Measurements from ENCODE around the gene WWOX. TPM values are rescaled to one million over a fixed set of nuclear protein-coding genes. Genes with fewer than 3 reads are reported as not detected.

The WWOX gene
- total RNA-seq, 1 experiment from 2014 or later, result 79.9 TPM

DNA sequence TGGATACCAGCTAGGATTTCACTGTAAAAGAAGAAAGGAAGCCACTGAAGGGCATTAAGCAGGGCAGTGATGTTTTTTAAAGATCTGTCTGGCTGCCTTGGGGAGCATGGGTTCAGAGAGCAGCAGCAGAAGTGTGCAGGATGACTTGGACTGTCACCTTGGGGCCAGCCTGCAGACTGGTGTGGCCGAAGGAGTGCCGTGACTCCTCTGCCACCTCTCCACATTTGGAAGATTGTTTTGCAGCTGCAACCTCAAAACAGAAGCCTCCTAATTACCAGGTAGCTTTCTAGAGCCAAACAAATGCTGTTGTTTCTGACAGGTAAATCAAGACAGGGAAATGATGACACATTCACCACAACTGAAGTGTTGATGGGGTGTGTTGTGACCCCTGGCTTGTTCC is 681.4 kb downstream of the WWOX start:
- POLR2A ChIA-PET (ENCODE audit: low non-redundant PET), result no interaction called here
- no peaks in the 10 kb centered on the region for H3K36me3 ChIP-seq (ENCODE audit: insufficient read depth, low read length, poor library complexity, severe bottlenecking)
- H3K4me3 ChIP-seq (ENCODE audit: low read depth, low read length, poor library complexity, severe bottlenecking), result no peak overlapping the region
- TF ChIP-seq, protein P1, sequence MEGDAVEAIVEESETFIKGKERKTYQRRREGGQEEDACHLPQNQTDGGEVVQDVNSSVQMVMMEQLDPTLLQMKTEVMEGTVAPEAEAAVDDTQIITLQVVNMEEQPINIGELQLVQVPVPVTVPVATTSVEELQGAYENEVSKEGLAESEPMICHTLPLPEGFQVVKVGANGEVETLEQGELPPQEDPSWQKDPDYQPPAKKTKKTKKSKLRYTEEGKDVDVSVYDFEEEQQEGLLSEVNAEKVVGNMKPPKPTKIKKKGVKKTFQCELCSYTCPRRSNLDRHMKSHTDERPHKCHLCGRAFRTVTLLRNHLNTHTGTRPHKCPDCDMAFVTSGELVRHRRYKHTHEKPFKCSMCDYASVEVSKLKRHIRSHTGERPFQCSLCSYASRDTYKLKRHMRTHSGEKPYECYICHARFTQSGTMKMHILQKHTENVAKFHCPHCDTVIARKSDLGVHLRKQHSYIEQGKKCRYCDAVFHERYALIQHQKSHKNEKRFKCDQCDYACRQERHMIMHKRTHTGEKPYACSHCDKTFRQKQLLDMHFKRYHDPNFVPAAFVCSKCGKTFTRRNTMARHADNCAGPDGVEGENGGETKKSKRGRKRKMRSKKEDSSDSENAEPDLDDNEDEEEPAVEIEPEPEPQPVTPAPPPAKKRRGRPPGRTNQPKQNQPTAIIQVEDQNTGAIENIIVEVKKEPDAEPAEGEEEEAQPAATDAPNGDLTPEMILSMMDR (conservative IDR thresholded peaks at IDR 0.05; ENCODE audit: low read depth, low read length), result no peak
- no peak for TF ChIP-seq EZH2 (IDR thresholded peaks at IDR 0.05; ENCODE audit: borderline replicate concordance, low read depth, low read length, poor library complexity, severe bottlenecking)
- H3K27ac ChIP-seq (ENCODE audit: low read depth, low read length, poor library complexity, severe bottlenecking), result no peak overlapping the region
- no peak for DNase-seq (ENCODE audit: low spot score)
- intact Hi-C loops (cut with micrococcal nuclease; ENCODE audit: unreplicated experiment), result no loop called here
- no peaks in the 10 kb centered on the region for H3K27me3 ChIP-seq (replicated peaks; ENCODE audit: insufficient read depth, low read depth, low read length, poor library complexity)
- H3K9me3 ChIP-seq (ENCODE audit: low read depth, low read length, poor library complexity, severe bottlenecking), result no peaks in the 10 kb centered on the region
- no TSS peak for BruUV-seq (replicated peaks)
- no peaks in the 10 kb centered on the region for H3K4me1 ChIP-seq (ENCODE audit: insufficient read depth, low read length, poor library complexity, severe bottlenecking)
- CTCF ChIA-PET, result no interaction called here

DNA sequence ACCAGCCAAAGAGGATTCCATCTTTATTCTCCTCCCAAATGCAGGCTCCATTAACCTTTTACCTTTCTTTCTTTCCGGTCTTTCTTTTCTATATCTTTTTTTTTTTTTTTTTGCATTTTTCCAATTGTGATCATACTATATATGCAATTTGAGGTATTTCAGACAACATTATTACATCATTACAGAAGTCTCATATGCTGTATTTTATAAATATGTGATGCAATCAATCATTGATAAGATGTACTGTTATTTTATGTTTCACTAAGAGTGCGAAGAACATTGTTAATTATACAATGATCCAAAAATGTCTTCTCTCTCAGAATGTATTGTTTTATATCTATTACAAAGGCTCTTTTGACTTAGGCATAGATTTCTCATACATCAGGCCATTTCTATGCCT is 683.1 kb downstream of the WWOX start:
- TF ChIP-seq, protein P1 (conservative IDR thresholded peaks at IDR 0.05; ENCODE audit: low read depth, low read length), result no peak
- no peak for TF ChIP-seq EZH2 (IDR thresholded peaks at IDR 0.05; ENCODE audit: borderline replicate concordance, low read depth, low read length, poor library complexity, severe bottlenecking)
- ChIA-PET CTCF (no interaction called here), POLR2A (ENCODE audit: low non-redundant PET) (no interaction called here)
- Histone ChIP-seq H3K9me3 (ENCODE audit: low read depth, low read length, poor library complexity, severe bottlenecking) (no peaks in the 10 kb centered on the region), H3K4me3 (ENCODE audit: low read depth, low read length, poor library complexity, severe bottlenecking) (no peak overlapping the region), H3K27me3 (replicated peaks; ENCODE audit: insufficient read depth, low read depth, low read length, poor library complexity) (no peaks in the 10 kb centered on the region), H3K4me1 (ENCODE audit: insufficient read depth, low read length, poor library complexity, severe bottlenecking) (no peaks in the 10 kb centered on the region), H3K27ac (ENCODE audit: low read depth, low read length, poor library complexity, severe bottlenecking) (no peak overlapping the region), H3K36me3 (ENCODE audit: insufficient read depth, low read length, poor library complexity, severe bottlenecking) (no peaks in the 10 kb centered on the region)
- DNase-seq (ENCODE audit: low spot score), result no peak
- no TSS peak for BruUV-seq (replicated peaks)
- intact Hi-C loops (cut with micrococcal nuclease; ENCODE audit: unreplicated experiment), result no loop called here

DNA sequence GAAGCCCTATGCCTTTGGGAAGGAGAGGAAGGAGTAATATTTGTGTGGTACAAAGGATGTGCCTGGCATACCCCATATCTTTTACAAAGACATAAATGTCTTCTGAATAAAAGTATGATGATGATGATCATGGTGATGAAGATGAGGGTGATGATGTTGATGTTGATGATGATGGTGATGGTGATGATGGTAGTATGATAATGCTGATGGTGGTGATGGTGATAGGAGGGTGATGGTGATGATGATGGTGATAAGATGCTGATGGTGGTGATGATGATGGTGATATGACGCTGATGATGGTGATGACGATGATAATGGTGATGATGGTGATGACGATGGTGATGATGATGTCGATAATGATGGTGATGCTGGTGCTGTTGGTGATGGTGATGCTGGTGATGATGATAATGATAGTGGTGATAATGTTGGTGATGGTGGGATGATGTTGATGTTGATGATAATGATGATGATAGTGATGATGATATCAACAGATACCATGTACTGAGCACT is 684.2 kb downstream of the WWOX start:
- TF ChIP-seq, protein P1 (conservative IDR thresholded peaks at IDR 0.05; ENCODE audit: low read depth, low read length), result no peak
- no peak for TF ChIP-seq EZH2 (IDR thresholded peaks at IDR 0.05; ENCODE audit: borderline replicate concordance, low read depth, low read length, poor library complexity, severe bottlenecking)
- no peaks in the 10 kb centered on the region for H3K36me3 ChIP-seq (ENCODE audit: insufficient read depth, low read length, poor library complexity, severe bottlenecking)
- no peaks in the 10 kb centered on the region for H3K9me3 ChIP-seq (ENCODE audit: low read depth, low read length, poor library complexity, severe bottlenecking)
- POLR2A ChIA-PET (ENCODE audit: low non-redundant PET), result no interaction called here
- no peak for DNase-seq (ENCODE audit: low spot score)
- intact Hi-C loops (cut with micrococcal nuclease; ENCODE audit: unreplicated experiment), result no loop called here
- no peak overlapping the region for H3K4me3 ChIP-seq (ENCODE audit: low read depth, low read length, poor library complexity, severe bottlenecking)
- no peaks in the 10 kb centered on the region for H3K27me3 ChIP-seq (replicated peaks; ENCODE audit: insufficient read depth, low read depth, low read length, poor library complexity)
- CTCF ChIA-PET, result no interaction called here
- H3K4me1 ChIP-seq (ENCODE audit: insufficient read depth, low read length, poor library complexity, severe bottlenecking), result no peaks in the 10 kb centered on the region
- H3K27ac ChIP-seq (ENCODE audit: low read depth, low read length, poor library complexity, severe bottlenecking), result no peak overlapping the region
- no TSS peak for BruUV-seq (replicated peaks)

Measured in A673 (cell line).